ENCODE results near the gene ZSCAN12. TPM values are rescaled to one million over a fixed set of nuclear protein-coding genes. Genes with fewer than 3 reads are reported as not detected.

Gene ZSCAN12
- total and polyA plus RNA-seq, 2 of the 13 experiments (the other 11 are each of a cell fraction or from before 2014, with no cell fraction given), result 2.8 to 8.9 TPM

DNA sequence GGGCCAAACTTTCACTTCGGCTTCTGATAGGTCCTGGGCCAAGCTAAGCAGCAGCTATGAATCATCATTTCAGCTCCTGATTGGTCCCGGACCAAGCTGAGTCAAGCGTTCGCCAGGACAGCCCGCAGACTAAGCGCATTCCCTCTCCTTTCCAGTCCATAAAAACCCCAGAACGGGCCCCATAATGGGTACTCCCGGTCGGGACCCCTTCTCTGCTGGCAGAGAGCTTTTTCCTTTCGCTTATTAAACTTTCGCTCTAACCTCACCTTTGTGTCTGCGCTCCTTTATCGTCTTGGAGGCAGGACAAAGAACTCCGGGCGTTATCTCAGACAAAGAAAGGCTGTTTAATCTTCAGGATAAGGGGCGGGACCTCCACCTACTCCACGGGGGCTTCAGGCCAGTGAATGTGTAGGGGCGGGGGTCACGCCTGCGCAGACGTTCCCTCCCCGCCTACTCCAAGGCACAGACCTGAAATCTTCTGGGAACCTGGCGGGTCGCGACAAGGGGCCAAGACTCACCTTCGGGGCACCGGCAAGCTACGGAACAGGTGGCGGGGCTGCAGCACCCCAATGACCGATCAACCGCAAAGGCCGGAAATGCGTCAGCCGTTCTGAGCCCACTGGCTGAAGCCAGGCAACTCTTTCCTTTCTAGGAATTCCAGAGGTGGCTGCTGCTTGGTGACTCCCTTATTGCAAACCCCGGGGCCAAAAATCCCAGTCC, 63.8 kb downstream of the ZSCAN12 start, which contains the start of gene ZSCAN31 (continued):
- 0 out of 2 replicates have a peak, but pooled peaks have one; percentile 15 for TF ChIP-seq ZNF772 (CRISPR knock-in tag; IDR thresholded peaks at IDR 0.05)
- 0 out of 2 replicates have a peak, but pooled peaks have one; percentile 40 for TF ChIP-seq ARHGAP35 (CRISPR knock-in tag; IDR thresholded peaks at IDR 0.05; ENCODE audit: borderline replicate concordance)
- TF ChIP-seq, protein P1, sequence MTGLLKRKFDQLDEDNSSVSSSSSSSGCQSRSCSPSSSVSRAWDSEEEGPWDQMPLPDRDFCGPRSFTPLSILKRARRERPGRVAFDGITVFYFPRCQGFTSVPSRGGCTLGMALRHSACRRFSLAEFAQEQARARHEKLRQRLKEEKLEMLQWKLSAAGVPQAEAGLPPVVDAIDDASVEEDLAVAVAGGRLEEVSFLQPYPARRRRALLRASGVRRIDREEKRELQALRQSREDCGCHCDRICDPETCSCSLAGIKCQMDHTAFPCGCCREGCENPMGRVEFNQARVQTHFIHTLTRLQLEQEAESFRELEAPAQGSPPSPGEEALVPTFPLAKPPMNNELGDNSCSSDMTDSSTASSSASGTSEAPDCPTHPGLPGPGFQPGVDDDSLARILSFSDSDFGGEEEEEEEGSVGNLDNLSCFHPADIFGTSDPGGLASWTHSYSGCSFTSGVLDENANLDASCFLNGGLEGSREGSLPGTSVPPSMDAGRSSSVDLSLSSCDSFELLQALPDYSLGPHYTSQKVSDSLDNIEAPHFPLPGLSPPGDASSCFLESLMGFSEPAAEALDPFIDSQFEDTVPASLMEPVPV (CRISPR knock-in tag; IDR thresholded peaks at IDR 0.05), result peak; percentile 78; the same call in 1 of the 2 replicates
- TF ChIP-seq, protein P2, sequence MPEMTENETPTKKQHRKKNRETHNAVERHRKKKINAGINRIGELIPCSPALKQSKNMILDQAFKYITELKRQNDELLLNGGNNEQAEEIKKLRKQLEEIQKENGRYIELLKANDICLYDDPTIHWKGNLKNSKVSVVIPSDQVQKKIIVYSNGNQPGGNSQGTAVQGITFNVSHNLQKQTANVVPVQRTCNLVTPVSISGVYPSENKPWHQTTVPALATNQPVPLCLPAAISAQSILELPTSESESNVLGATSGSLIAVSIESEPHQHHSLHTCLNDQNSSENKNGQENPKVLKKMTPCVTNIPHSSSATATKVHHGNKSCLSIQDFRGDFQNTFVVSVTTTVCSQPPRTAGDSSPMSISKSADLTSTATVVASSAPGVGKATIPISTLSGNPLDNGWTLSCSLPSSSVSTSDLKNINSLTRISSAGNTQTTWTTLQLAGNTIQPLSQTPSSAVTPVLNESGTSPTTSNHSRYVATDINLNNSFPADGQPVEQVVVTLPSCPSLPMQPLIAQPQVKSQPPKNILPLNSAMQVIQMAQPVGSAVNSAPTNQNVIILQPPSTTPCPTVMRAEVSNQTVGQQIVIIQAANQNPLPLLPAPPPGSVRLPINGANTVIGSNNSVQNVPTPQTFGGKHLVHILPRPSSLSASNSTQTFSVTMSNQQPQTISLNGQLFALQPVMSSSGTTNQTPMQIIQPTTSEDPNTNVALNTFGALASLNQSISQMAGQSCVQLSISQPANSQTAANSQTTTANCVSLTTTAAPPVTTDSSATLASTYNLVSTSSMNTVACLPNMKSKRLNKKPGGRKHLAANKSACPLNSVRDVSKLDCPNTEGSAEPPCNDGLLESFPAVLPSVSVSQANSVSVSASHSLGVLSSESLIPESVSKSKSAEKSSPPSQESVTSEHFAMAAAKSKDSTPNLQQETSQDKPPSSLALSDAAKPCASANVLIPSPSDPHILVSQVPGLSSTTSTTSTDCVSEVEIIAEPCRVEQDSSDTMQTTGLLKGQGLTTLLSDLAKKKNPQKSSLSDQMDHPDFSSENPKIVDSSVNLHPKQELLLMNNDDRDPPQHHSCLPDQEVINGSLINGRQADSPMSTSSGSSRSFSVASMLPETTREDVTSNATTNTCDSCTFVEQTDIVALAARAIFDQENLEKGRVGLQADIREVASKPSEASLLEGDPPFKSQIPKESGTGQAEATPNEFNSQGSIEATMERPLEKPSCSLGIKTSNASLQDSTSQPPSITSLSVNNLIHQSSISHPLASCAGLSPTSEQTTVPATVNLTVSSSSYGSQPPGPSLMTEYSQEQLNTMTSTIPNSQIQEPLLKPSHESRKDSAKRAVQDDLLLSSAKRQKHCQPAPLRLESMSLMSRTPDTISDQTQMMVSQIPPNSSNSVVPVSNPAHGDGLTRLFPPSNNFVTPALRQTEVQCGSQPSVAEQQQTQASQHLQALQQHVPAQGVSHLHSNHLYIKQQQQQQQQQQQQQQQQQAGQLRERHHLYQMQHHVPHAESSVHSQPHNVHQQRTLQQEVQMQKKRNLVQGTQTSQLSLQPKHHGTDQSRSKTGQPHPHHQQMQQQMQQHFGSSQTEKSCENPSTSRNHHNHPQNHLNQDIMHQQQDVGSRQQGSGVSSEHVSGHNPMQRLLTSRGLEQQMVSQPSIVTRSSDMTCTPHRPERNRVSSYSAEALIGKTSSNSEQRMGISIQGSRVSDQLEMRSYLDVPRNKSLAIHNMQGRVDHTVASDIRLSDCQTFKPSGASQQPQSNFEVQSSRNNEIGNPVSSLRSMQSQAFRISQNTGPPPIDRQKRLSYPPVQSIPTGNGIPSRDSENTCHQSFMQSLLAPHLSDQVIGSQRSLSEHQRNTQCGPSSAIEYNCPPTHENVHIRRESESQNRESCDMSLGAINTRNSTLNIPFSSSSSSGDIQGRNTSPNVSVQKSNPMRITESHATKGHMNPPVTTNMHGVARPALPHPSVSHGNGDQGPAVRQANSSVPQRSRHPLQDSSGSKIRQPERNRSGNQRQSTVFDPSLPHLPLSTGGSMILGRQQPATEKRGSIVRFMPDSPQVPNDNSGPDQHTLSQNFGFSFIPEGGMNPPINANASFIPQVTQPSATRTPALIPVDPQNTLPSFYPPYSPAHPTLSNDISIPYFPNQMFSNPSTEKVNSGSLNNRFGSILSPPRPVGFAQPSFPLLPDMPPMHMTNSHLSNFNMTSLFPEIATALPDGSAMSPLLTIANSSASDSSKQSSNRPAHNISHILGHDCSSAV (CRISPR knock-in tag; IDR thresholded peaks at IDR 0.05; ENCODE audit: borderline replicate concordance), result no peak
- no peak for TF ChIP-seq MED8 (CRISPR knock-in tag; IDR thresholded peaks at IDR 0.05; ENCODE audit: insufficient replicate concordance)
- TF ChIP-seq TSC22D2 (CRISPR knock-in tag; IDR thresholded peaks at IDR 0.05; ENCODE audit: borderline replicate concordance), result peak; percentile 62; the same call in 1 of the 2 replicates
- TF ChIP-seq POLR2A (IDR thresholded peaks at IDR 0.05; ENCODE audit: insufficient read depth in 1 of 2, low read depth in 2 of 2, low read length in 2 of 2), result peak; percentile 80 to 99
- TF ChIP-seq ZSCAN29 (CRISPR knock-in tag; conservative IDR thresholded peaks at IDR 0.05), result no peak; the same call in 1 of the 2 replicates
- TF ChIP-seq ZFP41 (CRISPR knock-in tag; IDR thresholded peaks at IDR 0.05; ENCODE audit: borderline replicate concordance), result no peak
- TF ChIP-seq ZNF230 (CRISPR knock-in tag; IDR thresholded peaks at IDR 0.05), result peak; percentile 96
- TF ChIP-seq CHD2 (IDR thresholded peaks at IDR 0.05; ENCODE audit: low read depth, low read length), result no peak
- TF ChIP-seq ZNF570 (CRISPR knock-in tag; IDR thresholded peaks at IDR 0.05; ENCODE audit: borderline replicate concordance), result 0 out of 2 replicates have a peak, but pooled peaks have one; percentile 77
- peak; percentile 83 for TF ChIP-seq KAT8 (CRISPR knock-in tag; IDR thresholded peaks at IDR 0.05)
- TF ChIP-seq ZNF124 (CRISPR knock-in tag; IDR thresholded peaks at IDR 0.05), result peak; percentile 58; the same call in 1 of the 2 replicates
- TF ChIP-seq, protein P3, sequence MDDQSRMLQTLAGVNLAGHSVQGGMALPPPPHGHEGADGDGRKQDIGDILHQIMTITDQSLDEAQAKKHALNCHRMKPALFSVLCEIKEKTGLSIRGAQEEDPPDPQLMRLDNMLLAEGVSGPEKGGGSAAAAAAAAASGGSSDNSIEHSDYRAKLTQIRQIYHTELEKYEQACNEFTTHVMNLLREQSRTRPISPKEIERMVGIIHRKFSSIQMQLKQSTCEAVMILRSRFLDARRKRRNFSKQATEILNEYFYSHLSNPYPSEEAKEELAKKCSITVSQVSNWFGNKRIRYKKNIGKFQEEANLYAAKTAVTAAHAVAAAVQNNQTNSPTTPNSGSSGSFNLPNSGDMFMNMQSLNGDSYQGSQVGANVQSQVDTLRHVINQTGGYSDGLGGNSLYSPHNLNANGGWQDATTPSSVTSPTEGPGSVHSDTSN (CRISPR knock-in tag; IDR thresholded peaks at IDR 0.05; ENCODE audit: borderline replicate concordance), result peak; percentile 29; the same call in 1 of the 2 replicates
- peak; percentile 58 for TF ChIP-seq PHF5A (CRISPR knock-in tag; IDR thresholded peaks at IDR 0.05; ENCODE audit: low read depth, unreplicated experiment)

Data from HepG2 (cell line).